GM03348 (cell line): ENCODE results near the gene GJA10.
"Not testable (repeated sequence)": the region's sequence is repeated elsewhere in the genome, so short reads cannot be mapped to it uniquely, and the experiment has no call there.

Experiments used
- DNase-seq: peaks from one replicate; pipeline ENCODE4 v3.0.0; 2012; ENCODE audit warnings: low spot score

Gene GJA10

DNA sequence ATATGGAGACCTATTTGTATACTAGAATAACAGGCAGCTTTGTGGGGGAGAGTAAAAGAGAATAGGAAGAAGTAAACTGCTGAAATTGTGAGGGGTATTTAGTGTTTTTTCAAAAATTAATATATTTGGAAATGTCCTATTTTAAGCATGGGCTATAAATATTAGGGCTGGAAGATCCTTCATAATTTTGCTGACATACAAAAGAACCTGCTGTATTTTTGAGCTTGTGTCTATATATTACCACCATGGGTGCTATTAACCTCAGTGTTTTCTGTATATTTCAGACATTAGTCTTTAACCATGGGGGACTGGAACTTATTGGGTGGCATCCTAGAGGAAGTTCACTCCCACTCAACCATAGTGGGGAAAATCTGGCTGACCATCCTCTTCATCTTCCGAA lies at the start of gene GJA10:
GJA10 (plus strand) TSS at position 301 of the 400 bp plus-strand sequence; CDS start at position 301, 0 bp downstream.
- DNase-seq = no peak

DNA sequence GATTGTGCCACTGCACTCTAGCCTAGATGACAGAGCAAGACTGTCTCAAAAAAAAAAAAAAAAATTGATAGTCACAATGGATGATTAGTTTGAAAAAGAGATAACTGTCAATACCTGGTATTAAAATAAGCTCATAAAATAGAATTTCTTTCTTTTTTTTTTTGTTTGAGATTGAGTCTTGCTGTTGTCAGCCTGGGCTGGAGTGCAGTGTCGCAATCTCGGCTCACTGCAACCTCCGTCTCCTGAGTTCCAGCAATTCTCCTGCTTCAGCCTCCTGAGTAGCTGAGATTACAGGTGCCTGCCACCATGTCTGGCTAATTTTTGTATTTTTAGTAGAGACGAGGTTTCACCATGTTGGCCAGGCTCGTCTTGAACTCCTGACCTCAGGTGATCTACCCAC lies 46.8 kb upstream of the GJA10 start:
- DNase-seq = not testable (repeated sequence)

- DNase-seq = peak; percentile 32
These were observed 41.2 kb upstream of the GJA10 start for GRCh38 chr6:89853068-89853467.

- no peak for DNase-seq
These were observed 36.2 kb upstream of the GJA10 start for GRCh38 chr6:89858041-89858440.

- no peak for DNase-seq
These were observed 34.5 kb upstream of the GJA10 start for GRCh38 chr6:89859744-89860143.

DNA sequence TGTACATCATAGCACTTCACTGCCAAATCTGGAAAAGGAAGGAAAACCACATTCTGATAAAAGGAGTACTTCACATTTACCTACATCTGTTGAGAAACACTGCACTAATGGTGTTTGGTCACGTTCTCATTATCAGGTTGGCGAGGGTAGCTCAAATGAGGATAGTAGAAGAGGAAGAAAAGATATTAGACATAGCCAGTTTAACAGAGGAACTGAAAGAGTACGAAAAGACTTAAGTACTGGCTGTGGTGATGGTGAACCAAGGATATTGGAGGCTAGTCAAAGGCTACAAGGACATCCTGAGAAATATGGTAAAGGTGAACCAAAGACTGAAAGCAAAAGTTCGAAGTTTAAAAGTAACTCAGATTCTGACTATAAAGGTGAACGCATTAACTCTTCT lies 32.0 kb upstream of the GJA10 start:
- no peak for DNase-seq

DNA sequence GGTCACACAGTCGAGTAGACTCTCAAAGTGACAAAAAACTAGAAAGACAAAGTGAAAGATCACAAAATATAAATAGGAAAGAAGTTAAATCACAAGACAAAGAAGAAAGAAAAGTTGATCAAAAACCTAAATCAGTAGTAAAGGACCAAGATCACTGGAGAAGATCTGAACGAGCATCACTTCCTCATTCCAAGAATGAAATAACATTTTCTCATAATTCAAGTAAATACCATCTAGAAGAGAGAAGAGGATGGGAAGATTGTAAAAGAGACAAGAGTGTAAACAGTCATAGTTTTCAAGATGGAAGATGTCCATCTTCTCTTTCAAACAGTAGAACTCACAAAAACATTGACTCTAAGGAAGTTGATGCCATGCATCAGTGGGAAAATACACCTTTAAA lies 31.6 kb upstream of the GJA10 start:
- no peak for DNase-seq

DNA sequence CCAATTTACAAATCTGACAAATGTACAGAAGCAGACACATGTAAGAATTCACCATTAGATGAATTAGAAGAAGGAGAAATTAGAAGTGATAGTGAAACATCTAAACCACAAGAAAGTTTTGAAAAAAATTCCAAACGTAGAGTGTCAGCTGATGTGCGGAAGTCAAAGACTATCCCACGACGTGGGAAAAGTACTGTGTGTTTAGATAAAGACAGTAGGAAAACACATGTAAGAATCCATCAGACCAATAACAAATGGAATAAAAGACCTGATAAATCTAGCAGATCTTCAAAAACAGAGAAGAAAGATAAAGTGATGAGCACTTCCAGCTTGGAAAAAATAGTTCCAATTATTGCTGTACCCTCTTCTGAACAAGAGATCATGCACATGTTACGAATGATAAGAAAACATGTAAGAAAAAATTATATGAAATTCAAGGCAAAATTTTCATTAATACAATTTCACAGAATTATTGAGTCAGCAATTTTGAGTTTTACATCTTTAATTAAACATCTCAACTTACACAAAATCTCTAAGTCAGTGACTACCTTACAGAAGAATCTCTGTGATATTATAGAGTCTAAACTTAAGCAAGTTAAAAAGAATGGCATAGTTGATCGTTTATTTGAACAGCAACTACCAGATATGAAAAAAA lies 28.1 kb upstream of the GJA10 start:
- DNase-seq = no peak

DNA sequence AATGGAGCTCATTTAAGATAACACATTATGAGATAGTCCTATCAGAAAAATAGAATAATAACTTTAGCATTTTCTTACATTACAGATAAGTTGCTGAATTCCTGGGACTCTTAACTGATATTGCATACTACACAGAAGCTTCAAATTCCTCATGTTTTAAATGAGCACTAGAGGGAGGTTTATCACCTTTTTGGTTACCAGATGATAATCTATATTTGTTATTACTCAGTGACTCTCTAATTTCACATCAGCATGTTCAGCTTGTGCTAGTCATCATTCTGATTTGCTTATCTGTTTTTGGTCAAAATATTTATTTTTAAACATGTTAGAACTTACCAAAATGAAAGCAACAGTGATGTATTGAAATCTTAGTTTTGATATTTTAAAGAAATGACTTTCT lies 20.5 kb upstream of the GJA10 start:
- no peak for DNase-seq

DNA sequence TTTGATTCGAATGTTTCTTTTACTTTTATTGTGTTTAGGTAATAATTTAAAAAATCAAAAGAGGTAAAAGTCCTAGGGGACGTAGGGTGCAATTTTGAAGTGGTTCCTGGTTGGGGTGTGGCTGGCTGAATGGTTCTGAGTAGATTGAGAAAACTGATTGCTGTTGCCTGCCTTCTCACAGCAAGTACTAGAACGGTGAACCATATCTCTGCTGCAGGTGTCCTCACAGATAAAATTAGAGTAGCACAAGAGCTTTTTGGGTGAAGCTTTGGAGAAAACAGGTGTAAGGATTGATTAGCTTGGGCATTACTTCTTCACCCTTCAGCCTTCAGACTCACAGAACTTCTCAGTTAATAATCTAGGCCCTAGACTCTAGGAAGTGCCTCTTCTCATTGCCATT lies 19.8 kb upstream of the GJA10 start:
- no peak for DNase-seq

GRCh38 chr6:89886378-89887120 lies 7.7 kb upstream of the GJA10 start:
- no peak for DNase-seq

- DNase-seq = no peak
These were observed 6.7 kb upstream of the GJA10 start for GRCh38 chr6:89887452-89888137.

GRCh38 chr6:89888138-89888514 lies 6.1 kb upstream of the GJA10 start:
- no peak for DNase-seq

- DNase-seq = no peak
These were observed 5.4 kb upstream of the GJA10 start for GRCh38 chr6:89888871-89889270.

DNA sequence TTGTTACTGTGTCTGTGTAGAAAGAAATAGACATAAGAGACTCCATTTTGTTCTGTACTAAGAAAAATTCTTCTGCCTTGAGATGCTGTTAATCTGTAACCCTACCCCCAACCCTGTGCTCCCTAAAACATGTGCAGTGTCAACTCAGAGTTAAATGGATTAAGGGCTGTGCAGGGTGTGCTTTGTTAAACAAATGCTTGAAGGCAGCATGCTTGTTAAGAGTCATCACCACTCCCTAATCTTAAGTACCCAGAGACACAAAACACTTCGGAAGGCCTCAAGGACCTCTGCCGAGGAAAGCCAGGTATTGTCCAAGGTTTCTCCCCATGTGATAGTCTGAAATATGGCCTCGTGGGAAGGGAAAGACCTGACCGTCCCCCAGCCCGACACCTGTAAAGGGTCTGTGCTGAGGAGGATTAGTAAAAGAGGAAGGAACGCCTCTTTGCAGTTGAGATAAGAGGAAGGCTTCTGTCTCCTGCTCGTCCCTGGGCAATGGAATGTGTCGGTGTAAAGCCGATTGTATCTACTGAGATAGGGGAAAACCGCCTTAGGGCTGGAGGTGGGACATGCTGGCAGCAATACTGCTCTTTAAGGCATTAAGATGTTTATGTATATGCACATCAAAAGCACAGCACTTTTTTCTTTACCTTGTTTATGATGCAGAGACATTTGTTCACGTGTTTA lies 3.3 kb upstream of the GJA10 start:
- not testable (repeated sequence) for DNase-seq

- not testable (repeated sequence) for DNase-seq
These were observed 1.7 kb upstream of the GJA10 start for GRCh38 chr6:89892577-89892976.

DNA sequence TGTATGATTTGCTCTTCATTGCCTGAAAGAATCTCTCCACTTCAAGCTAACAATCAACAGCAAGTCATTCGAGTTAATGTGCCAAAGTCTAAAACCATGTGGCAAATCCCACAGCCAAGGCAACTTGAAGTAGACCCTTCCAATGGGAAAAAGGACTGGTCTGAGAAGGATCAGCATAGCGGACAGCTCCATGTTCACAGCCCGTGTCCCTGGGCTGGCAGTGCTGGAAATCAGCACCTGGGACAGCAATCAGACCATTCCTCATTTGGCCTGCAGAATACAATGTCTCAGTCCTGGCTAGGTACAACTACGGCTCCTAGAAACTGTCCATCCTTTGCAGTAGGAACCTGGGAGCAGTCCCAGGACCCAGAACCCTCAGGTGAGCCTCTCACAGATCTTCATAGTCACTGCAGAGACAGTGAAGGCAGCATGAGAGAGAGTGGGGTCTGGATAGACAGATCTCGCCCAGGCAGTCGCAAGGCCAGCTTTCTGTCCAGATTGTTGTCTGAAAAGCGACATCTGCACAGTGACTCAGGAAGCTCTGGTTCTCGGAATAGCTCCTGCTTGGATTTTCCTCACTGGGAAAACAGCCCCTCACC lies 1.1 kb downstream of the GJA10 start:
- peak; percentile 57 for DNase-seq

- not testable (repeated sequence) for DNase-seq
These were observed 16.0 kb downstream of the GJA10 start for GRCh38 chr6:89910001-89910901.

GRCh38 chr6:89910902-89911240 lies 16.6 kb downstream of the GJA10 start:
- no peak for DNase-seq

GRCh38 chr6:89916136-89916920 lies 22.1 kb downstream of the GJA10 start:
- DNase-seq = no peak
